CD4-positive, alpha-beta T cell (primary cell): ENCODE results near the gene PRRX1. TPM values are rescaled to one million over a fixed set of nuclear protein-coding genes. Genes with fewer than 3 reads are reported as not detected.

Source experiments
- ATAC-seq: fragments of 200-7000 bp; cut with Tn5 transposase; one replicate; pipeline ENCODE4 v1.10.0; 2022; ENCODE audit warnings: mild to moderate bottlenecking; ENCODE audit not compliant: poor library complexity
- CTCF ChIA-PET: fragments of 350-600 bp; sonication (Branson Sonifier 250); formaldehyde crosslinking; loops from one replicate; lab custom pipeline; 2021; ENCODE audit warnings: antibody characterized with exemption, inconsistent platforms; lab: Charles Lee
- POLR2A ChIA-PET: fragments of 350-600 bp; sonication (Branson Sonifier 250); formaldehyde crosslinking; loops from one replicate; lab custom pipeline; 2021; ENCODE audit warnings: antibody characterized with exemption, inconsistent platforms; lab: Charles Lee
- DNase-seq, 14 experiments: peaks; one replicate each; pipeline ENCODE4 v3.0.0-alpha.2; 2013 to 2020; ENCODE audit warnings: mixed read lengths in 2 of 14
- H3K27ac ChIP-seq, 2 donors: one replicate each; pipeline versions ENCODE4 v1.5.1 to v1.7.0; 2013; ENCODE audit warnings: low read length in 2 of 2, low read depth in 1 of 2, mild to moderate bottlenecking in 1 of 2
- H3K27me3 ChIP-seq, 2 experiments: 1 replicate in 1 of 2; 2 replicates in 1 of 2; pipeline versions ENCODE4 v1.6.1 to v1.7.0; 2013; ENCODE audit warnings: low read length in 2 of 2, control low read depth in 1 of 2, mild to moderate bottlenecking in 1 of 2, moderate library complexity in 1 of 2; ENCODE audit not compliant: insufficient read depth in 2 of 2, control insufficient read depth in 1 of 2
- H3K36me3 ChIP-seq: one replicate; pipeline ENCODE4 v1.6.1; 2013; ENCODE audit warnings: low read length, control low read depth; ENCODE audit not compliant: insufficient read depth
- H3K4me1 ChIP-seq: one replicate; pipeline ENCODE4 v1.6.1; 2013; ENCODE audit warnings: low read length, control low read depth; ENCODE audit not compliant: insufficient read depth
- H3K4me3 ChIP-seq: one replicate; pipeline ENCODE4 v1.5.1; 2013; ENCODE audit warnings: mild to moderate bottlenecking, low read length, moderate library complexity
- H3K9me3 ChIP-seq, 2 experiments: 1 replicate in 1 of 2; 2 replicates in 1 of 2; pipeline versions ENCODE4 v1.6.1 to v1.7.0; 2013; ENCODE audit warnings: low read length in 2 of 2, mild to moderate bottlenecking in 2 of 2, control low read depth in 1 of 2, moderate library complexity in 1 of 2; ENCODE audit not compliant: control insufficient read depth in 1 of 2, insufficient read depth in 1 of 2
- H3K27ac Mint-ChIP-seq: one replicate; pipeline ENCODE4 v1.8.0; 2020; ENCODE audit warnings: mixed read lengths
- H3K27me3 Mint-ChIP-seq: one replicate; pipeline ENCODE4 v1.8.0; 2021; ENCODE audit warnings: mixed read lengths
- H3K36me3 Mint-ChIP-seq: one replicate; pipeline ENCODE4 v1.8.0; 2021; ENCODE audit warnings: low read depth, mixed read lengths
- H3K4me1 Mint-ChIP-seq: one replicate; pipeline ENCODE4 v1.8.0; 2021; ENCODE audit warnings: low read depth, mixed read lengths
- H3K4me3 Mint-ChIP-seq: one replicate; pipeline ENCODE4 v1.8.0; 2020; ENCODE audit warnings: mild to moderate bottlenecking, mixed read lengths
- H3K9me3 Mint-ChIP-seq: one replicate; pipeline ENCODE4 v1.8.0; 2020; ENCODE audit warnings: mixed read lengths
- CTCF ChIP-seq: fragments of 200-600 bp; IDR thresholded peaks from one replicate; pipeline ENCODE4 v1.8.0; 2022; ENCODE audit warnings: antibody characterized with exemption, mild to moderate bottlenecking
- intact Hi-C, 2 experiments: fragments of 100-400 bp; cut with DNase I in 1 of 2; cut with micrococcal nuclease in 1 of 2; formaldehyde crosslinking; loops; one replicate each; pipeline versions ENCODE4 v1.15.1 to v1.9.0; 2023 to 2025; cut with DNase I, micrococcal nuclease
- total RNA-seq, 174 experiments: library from RNA in 2 of 174; stranded (reverse) in 2 of 174; gene quantifications; one replicate each; pipeline ENCODE4 v1.2.3 and lab custom pipeline; 2021 to 2026

Gene PRRX1
- total RNA-seq, 2 experiments from 2014 or later: not detected

- intact Hi-C loops: no loop called here
- H3K9me3 Mint-ChIP-seq: no peaks in the 10 kb centered on the region
- H3K36me3 ChIP-seq: no peaks in the 10 kb centered on the region
- no peak overlapping the region for H3K27ac Mint-ChIP-seq
- CTCF ChIA-PET: no interaction called here
- no peak for TF ChIP-seq CTCF
- no peak overlapping the region for H3K4me3 Mint-ChIP-seq
- ATAC-seq: no peak
- no peak overlapping the region for H3K4me3 ChIP-seq
- H3K27ac ChIP-seq: no peak overlapping the region
- POLR2A ChIA-PET: no interaction called here
- H3K4me1 Mint-ChIP-seq: peaks cover 46% of the 10 kb centered on the region
- no peak for DNase-seq
- H3K36me3 Mint-ChIP-seq: no peaks in the 10 kb centered on the region
- H3K27me3 Mint-ChIP-seq: peaks cover 93% of the 10 kb centered on the region
- peaks cover 0 to 31% of the 10 kb centered on the region in 2 experiments for H3K9me3 ChIP-seq
- H3K4me1 ChIP-seq: peaks cover 20% of the 10 kb centered on the region
- H3K27me3 ChIP-seq: peaks cover 83 to 97% of the 10 kb centered on the region in 2 experiments
These were observed 1.1 kb downstream of the PRRX1 start for GRCh38 chr1:170664828-170665612.

GRCh38 chr1:170665629-170666028, 1.7 kb downstream of the PRRX1 start:
- Mint-ChIP-seq H3K9me3 (no peaks in the 10 kb centered on the region), H3K27me3 (peaks cover 93% of the 10 kb centered on the region), H3K4me1 (peaks cover 44% of the 10 kb centered on the region), H3K36me3 (no peaks in the 10 kb centered on the region), H3K4me3 (no peak overlapping the region), H3K27ac (no peak overlapping the region)
- no peak for DNase-seq
- Histone ChIP-seq H3K27me3 (peaks cover 82 to 97% of the 10 kb centered on the region in 2 experiments), H3K27ac (no peak overlapping the region), H3K4me3 (no peak overlapping the region), H3K9me3 (peaks cover 0 to 27% of the 10 kb centered on the region in 2 experiments), H3K4me1 (peaks cover 20% of the 10 kb centered on the region), H3K36me3 (no peaks in the 10 kb centered on the region)
- POLR2A ChIA-PET: no interaction called here
- no peak for ATAC-seq
- CTCF ChIA-PET: no interaction called here
- TF ChIP-seq CTCF: no peak
- intact Hi-C loops: no loop called here

GRCh38 chr1:170666541-170667254, 2.8 kb downstream of the PRRX1 start:
- DNase-seq: no peak
- Histone ChIP-seq H3K27me3 (peaks cover 85 to 97% of the 10 kb centered on the region in 2 experiments), H3K36me3 (no peaks in the 10 kb centered on the region), H3K4me1 (peaks cover 17% of the 10 kb centered on the region), H3K9me3 (peaks cover 0 to 28% of the 10 kb centered on the region in 2 experiments), H3K27ac (no peak overlapping the region), H3K4me3 (no peak overlapping the region)
- intact Hi-C loops: no loop called here
- ATAC-seq: no peak
- no peaks in the 10 kb centered on the region for H3K9me3 Mint-ChIP-seq
- ChIA-PET CTCF (no interaction called here), POLR2A (no interaction called here)
- TF ChIP-seq CTCF: no peak
- H3K27ac Mint-ChIP-seq: no peak overlapping the region
- no peaks in the 10 kb centered on the region for H3K36me3 Mint-ChIP-seq
- peaks cover 94% of the 10 kb centered on the region for H3K27me3 Mint-ChIP-seq
- peaks cover 37% of the 10 kb centered on the region for H3K4me1 Mint-ChIP-seq
- H3K4me3 Mint-ChIP-seq: no peak overlapping the region
